Measurements from ENCODE around the gene ENGASE.

ENGASE gene

DNA sequence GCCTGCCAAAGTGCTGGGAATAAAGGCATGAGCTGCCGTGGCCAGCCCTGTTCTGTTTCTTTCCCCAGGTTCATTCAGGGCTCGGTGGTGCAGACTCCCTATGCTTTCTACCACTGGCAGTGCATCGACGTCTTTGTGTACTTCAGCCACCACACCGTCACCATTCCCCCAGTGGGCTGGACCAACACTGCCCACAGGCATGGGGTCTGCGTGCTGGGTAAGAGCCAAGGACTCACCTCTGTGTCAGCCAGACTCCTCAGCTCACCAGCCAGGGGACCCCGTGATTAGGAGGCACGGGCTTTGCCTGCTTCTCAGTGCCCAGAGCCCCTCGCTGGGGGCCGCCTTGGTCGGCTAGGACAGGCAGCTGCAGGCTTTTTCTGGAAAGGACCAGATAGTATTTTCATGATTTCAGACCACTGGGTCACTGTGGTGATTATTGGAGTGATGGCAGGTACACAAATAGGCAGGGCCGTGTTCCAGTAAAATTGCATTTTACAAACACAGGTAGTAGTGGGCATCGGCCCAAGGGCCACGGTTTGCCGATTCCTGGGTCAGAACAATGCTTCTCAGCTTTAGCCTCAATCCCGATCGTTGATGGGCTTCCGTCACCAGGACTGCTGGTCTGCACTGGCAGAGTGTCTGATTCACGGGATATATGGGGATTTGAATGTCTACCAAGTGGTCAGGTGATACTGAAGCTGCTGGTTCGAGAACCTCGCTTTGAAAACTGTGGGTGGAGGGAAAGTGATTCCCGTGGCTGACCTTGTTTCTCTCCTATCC is 5.0 kb downstream of the ENGASE start:
- Histone ChIP-seq H3K4me3 (ENCODE audit: low read depth, low read length, poor library complexity, severe bottlenecking) (no peak overlapping the region), H3K27ac (ENCODE audit: low read depth, low read length, poor library complexity, severe bottlenecking) (no peak overlapping the region), H3K4me1 (ENCODE audit: insufficient read depth, low read length, severe bottlenecking) (no peaks in the 10 kb centered on the region), H3K36me3 (ENCODE audit: insufficient read depth, low read length) (no peaks in the 10 kb centered on the region), H3K9me2 (ENCODE audit: low read depth, low read length) (no peaks in the 10 kb centered on the region), H3F3A (ENCODE audit: insufficient read depth, low read length) (no peaks in the 10 kb centered on the region), H3K79me2 (ENCODE audit: insufficient read depth, low read length) (no peaks in the 10 kb centered on the region), H3K9me3 (ENCODE audit: low read length) (no peaks in the 10 kb centered on the region), H2AFZ (ENCODE audit: low read length) (no peak overlapping the region), H3K27me3 (ENCODE audit: insufficient read depth, low read length) (no peaks in the 10 kb centered on the region), H3K4me2 (ENCODE audit: low read length) (no peak overlapping the region), H4K20me1 (ENCODE audit: insufficient read depth, low read length) (no peaks in the 10 kb centered on the region), H3K9ac (ENCODE audit: low read length) (no peak overlapping the region)
- TF ChIP-seq, protein P1, sequence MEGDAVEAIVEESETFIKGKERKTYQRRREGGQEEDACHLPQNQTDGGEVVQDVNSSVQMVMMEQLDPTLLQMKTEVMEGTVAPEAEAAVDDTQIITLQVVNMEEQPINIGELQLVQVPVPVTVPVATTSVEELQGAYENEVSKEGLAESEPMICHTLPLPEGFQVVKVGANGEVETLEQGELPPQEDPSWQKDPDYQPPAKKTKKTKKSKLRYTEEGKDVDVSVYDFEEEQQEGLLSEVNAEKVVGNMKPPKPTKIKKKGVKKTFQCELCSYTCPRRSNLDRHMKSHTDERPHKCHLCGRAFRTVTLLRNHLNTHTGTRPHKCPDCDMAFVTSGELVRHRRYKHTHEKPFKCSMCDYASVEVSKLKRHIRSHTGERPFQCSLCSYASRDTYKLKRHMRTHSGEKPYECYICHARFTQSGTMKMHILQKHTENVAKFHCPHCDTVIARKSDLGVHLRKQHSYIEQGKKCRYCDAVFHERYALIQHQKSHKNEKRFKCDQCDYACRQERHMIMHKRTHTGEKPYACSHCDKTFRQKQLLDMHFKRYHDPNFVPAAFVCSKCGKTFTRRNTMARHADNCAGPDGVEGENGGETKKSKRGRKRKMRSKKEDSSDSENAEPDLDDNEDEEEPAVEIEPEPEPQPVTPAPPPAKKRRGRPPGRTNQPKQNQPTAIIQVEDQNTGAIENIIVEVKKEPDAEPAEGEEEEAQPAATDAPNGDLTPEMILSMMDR (IDR thresholded peaks at IDR 0.05; ENCODE audit: low read length): no peak
- no peak for TF ChIP-seq EZH2 (IDR thresholded peaks at IDR 0.05; ENCODE audit: borderline replicate concordance, low read length)

DNA sequence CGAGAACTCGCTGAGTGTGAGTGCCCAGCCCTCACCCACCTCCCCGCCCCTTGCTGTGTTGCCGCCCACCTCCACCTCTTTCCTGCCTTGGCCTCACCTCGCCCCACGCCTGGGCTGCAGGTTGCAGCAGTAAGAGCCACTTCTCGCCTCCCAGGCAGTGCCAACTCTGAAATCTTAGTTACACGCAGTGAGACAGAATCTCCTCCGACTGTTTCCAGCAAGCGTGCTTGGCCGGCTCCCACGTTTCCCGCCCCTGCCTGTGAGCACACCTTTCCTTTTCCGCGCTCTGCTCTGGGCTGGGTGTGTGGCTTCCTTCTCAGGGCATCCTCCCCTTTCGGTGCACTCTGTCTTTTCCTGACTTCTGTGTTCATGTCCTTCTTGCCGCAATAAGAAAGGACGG is 5.7 kb downstream of the ENGASE start:
- TF ChIP-seq, protein P1 (IDR thresholded peaks at IDR 0.05; ENCODE audit: low read length): no peak
- no peak for TF ChIP-seq EZH2 (IDR thresholded peaks at IDR 0.05; ENCODE audit: borderline replicate concordance, low read length)
- H3K9ac ChIP-seq (ENCODE audit: low read length): no peak overlapping the region

DNA sequence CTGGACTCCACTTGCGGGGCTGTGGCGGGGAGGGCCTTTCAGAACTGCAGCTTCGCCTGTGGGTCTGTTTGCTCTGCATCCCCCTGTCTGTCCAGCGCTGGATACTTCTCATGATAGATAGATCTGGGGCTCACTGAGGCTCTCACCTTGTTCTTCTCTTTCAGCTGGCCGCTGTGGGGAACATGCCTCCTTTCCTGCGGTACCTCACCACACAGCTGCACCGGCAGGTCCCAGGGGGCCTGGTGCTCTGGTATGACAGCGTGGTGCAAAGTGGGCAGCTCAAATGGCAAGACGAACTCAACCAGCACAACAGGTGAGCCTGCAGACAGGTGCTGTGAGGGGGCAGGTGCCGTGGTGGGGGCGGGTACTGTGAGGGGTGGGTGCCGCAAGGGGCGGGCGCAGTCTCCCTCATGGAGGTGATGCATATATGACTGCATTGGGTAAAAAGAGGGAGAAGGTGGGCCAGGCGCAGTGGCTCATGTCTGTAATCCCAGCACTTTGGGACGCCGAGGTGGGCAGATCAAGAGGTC is 6.2 kb downstream of the ENGASE start:
- TF ChIP-seq, protein P1 (IDR thresholded peaks at IDR 0.05; ENCODE audit: low read length): no peak
- TF ChIP-seq EZH2 (IDR thresholded peaks at IDR 0.05; ENCODE audit: borderline replicate concordance, low read length): no peak
- Histone ChIP-seq H3K4me1 (ENCODE audit: insufficient read depth, low read length, severe bottlenecking) (no peaks in the 10 kb centered on the region), H3K27me3 (ENCODE audit: insufficient read depth, low read length) (no peaks in the 10 kb centered on the region), H3K79me2 (ENCODE audit: insufficient read depth, low read length) (no peaks in the 10 kb centered on the region), H2AFZ (ENCODE audit: low read length) (no peak overlapping the region), H3K9ac (ENCODE audit: low read length) (no peak overlapping the region), H3K4me2 (ENCODE audit: low read length) (no peak overlapping the region), H3F3A (ENCODE audit: insufficient read depth, low read length) (no peaks in the 10 kb centered on the region), H3K9me3 (ENCODE audit: low read length) (no peaks in the 10 kb centered on the region), H3K27ac (ENCODE audit: low read depth, low read length, poor library complexity, severe bottlenecking) (no peak overlapping the region), H4K20me1 (ENCODE audit: insufficient read depth, low read length) (no peaks in the 10 kb centered on the region), H3K4me3 (ENCODE audit: low read depth, low read length, poor library complexity, severe bottlenecking) (no peak overlapping the region), H3K9me2 (ENCODE audit: low read depth, low read length) (no peaks in the 10 kb centered on the region), H3K36me3 (ENCODE audit: insufficient read depth, low read length) (no peaks in the 10 kb centered on the region)

More for the DNA sequence above, 5.7 kb downstream of the ENGASE start:
- Histone ChIP-seq H3K9me3 (ENCODE audit: low read length) (no peaks in the 10 kb centered on the region), H3K27me3 (ENCODE audit: insufficient read depth, low read length) (no peaks in the 10 kb centered on the region), H4K20me1 (ENCODE audit: insufficient read depth, low read length) (no peaks in the 10 kb centered on the region), H3K4me1 (ENCODE audit: insufficient read depth, low read length, severe bottlenecking) (no peaks in the 10 kb centered on the region), H3K27ac (ENCODE audit: low read depth, low read length, poor library complexity, severe bottlenecking) (no peak overlapping the region), H2AFZ (ENCODE audit: low read length) (no peak overlapping the region), H3K79me2 (ENCODE audit: insufficient read depth, low read length) (no peaks in the 10 kb centered on the region), H3K4me2 (ENCODE audit: low read length) (no peak overlapping the region), H3F3A (ENCODE audit: insufficient read depth, low read length) (no peaks in the 10 kb centered on the region), H3K9me2 (ENCODE audit: low read depth, low read length) (no peaks in the 10 kb centered on the region), H3K4me3 (ENCODE audit: low read depth, low read length, poor library complexity, severe bottlenecking) (no peak overlapping the region), H3K36me3 (ENCODE audit: insufficient read depth, low read length) (no peaks in the 10 kb centered on the region)

Data from OCI-LY1 (cell line).